Measurements from ENCODE around the gene COQ10A. TPM values are rescaled to one million over a fixed set of nuclear protein-coding genes. Genes with fewer than 3 reads are reported as not detected.
A peak's percentile ranks its signal among the peaks of the same experiment; 100 is the strongest.

Gene COQ10A
- total and polyA plus RNA-seq, 2 of the 13 experiments (the other 11 are each of a cell fraction or from before 2014, with no cell fraction given): 21.0 to 37.3 TPM

GRCh38 chr12:56230432-56231183, 36.1 kb upstream of the COQ10A start (continued):
- TF ChIP-seq ZBED4 (CRISPR knock-in tag; IDR thresholded peaks at IDR 0.05; ENCODE audit: borderline replicate concordance) (peak; percentile 22; the same call in 1 of the 2 replicates), FOXP1 (IDR thresholded peaks at IDR 0.05) (peak; percentile 14; the same call in 1 of the 2 replicates), FOXP1 (CRISPR knock-in tag; IDR thresholded peaks at IDR 0.05) (no peak), GATAD2A (CRISPR knock-in tag; IDR thresholded peaks at IDR 0.05) (peak; percentile 53), TCF7L2 (IDR thresholded peaks at IDR 0.05; ENCODE audit: low read depth, low read length) (no peak), KLF11 (CRISPR knock-in tag; IDR thresholded peaks at IDR 0.05) (0 out of 2 replicates have a peak, but pooled peaks have one; percentile 34), ZNF263 (CRISPR knock-in tag; IDR thresholded peaks at IDR 0.05) (peak; percentile 87), MLXIP (CRISPR knock-in tag; IDR thresholded peaks at IDR 0.05; ENCODE audit: borderline replicate concordance) (no peak), U2AF2 (IDR thresholded peaks at IDR 0.05; ENCODE audit: low read depth, low read length) (no peak), PHF21A (CRISPR knock-in tag; IDR thresholded peaks at IDR 0.05) (peak; percentile 75; the same call in 1 of the 2 replicates), PHB2 (IDR thresholded peaks at IDR 0.05; ENCODE audit: partially characterized antibody) (no peak), MEF2D (CRISPR knock-in tag; IDR thresholded peaks at IDR 0.05) (no peak), ATF1 (CRISPR knock-in tag; IDR thresholded peaks at IDR 0.05) (peak; percentile 47; the same call in 1 of the 2 replicates), PAWR (CRISPR knock-in tag; IDR thresholded peaks at IDR 0.05; ENCODE audit: borderline replicate concordance) (no peak), ZMAT3 (CRISPR knock-in tag; conservative IDR thresholded peaks at IDR 0.05) (no peak), ZC3H13 (CRISPR knock-in tag; IDR thresholded peaks at IDR 0.05) (0 out of 2 replicates have a peak, but pooled peaks have one; percentile 37), TBL1XR1 (IDR thresholded peaks at IDR 0.05; ENCODE audit: borderline replicate concordance, low read length, partially characterized antibody) (no peak), TOE1 (CRISPR knock-in tag; IDR thresholded peaks at IDR 0.05) (no peak), SMARCE1 (IDR thresholded peaks at IDR 0.05; ENCODE audit: borderline replicate concordance) (no peak), CBX2 (IDR thresholded peaks at IDR 0.05; ENCODE audit: low read depth, low read length) (no peak), CBX2 (CRISPR knock-in tag; IDR thresholded peaks at IDR 0.05; ENCODE audit: low read depth) (no peak), ZNF350 (CRISPR knock-in tag; IDR thresholded peaks at IDR 0.05; ENCODE audit: borderline replicate concordance, low read depth) (peak; percentile 28; the same call in 1 of the 2 replicates), CEBPB (IDR thresholded peaks at IDR 0.05; ENCODE audit: borderline replicate concordance, low read depth, low read length) (no peak), KDM4B (CRISPR knock-in tag; IDR thresholded peaks at IDR 0.05) (no peak), WIZ (CRISPR knock-in tag; IDR thresholded peaks at IDR 0.05) (no peak), ZNF232 (CRISPR knock-in tag; IDR thresholded peaks at IDR 0.05; ENCODE audit: borderline replicate concordance) (no peak; the same call in 1 of the 2 replicates), MED13 (CRISPR knock-in tag; IDR thresholded peaks at IDR 0.05) (no peak), KLF9 (CRISPR knock-in tag; IDR thresholded peaks at IDR 0.05; ENCODE audit: low read depth) (no peak)

Data from HepG2 (cell line).